MM.1S (cell line): Measurements from ENCODE around the gene SLC30A5.

Experiments used
- EZH2 ChIP-seq: fragments of 300-600 bp; sonication (generic); optimal IDR thresholded peaks from 2 replicates; pipeline ENCODE3; 2017; ENCODE audit warnings: low read depth, mild to moderate bottlenecking, antibody characterized with exemption, low read length, mixed read lengths
- EZH2phosphoT487 ChIP-seq: fragments of 300-600 bp; sonication (generic); IDR thresholded peaks from 2 replicates; pipeline ENCODE4 v1.6.1; 2018; ENCODE audit warnings: antibody characterized with exemption, low read length
- TF ChIP-seq, protein P1 (sequence below): fragments of 300-600 bp; sonication (generic); IDR thresholded peaks from 2 replicates; pipeline ENCODE4 v1.5.1; 2016; ENCODE audit warnings: antibody characterized with exemption, low read length, mixed read lengths

GRCh38 chr5:69138766-69139165 is 45.0 kb downstream of the SLC30A5 start:
- TF ChIP-seq, protein P1, sequence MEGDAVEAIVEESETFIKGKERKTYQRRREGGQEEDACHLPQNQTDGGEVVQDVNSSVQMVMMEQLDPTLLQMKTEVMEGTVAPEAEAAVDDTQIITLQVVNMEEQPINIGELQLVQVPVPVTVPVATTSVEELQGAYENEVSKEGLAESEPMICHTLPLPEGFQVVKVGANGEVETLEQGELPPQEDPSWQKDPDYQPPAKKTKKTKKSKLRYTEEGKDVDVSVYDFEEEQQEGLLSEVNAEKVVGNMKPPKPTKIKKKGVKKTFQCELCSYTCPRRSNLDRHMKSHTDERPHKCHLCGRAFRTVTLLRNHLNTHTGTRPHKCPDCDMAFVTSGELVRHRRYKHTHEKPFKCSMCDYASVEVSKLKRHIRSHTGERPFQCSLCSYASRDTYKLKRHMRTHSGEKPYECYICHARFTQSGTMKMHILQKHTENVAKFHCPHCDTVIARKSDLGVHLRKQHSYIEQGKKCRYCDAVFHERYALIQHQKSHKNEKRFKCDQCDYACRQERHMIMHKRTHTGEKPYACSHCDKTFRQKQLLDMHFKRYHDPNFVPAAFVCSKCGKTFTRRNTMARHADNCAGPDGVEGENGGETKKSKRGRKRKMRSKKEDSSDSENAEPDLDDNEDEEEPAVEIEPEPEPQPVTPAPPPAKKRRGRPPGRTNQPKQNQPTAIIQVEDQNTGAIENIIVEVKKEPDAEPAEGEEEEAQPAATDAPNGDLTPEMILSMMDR = no peak
- TF ChIP-seq EZH2 = no peak
- no peak for TF ChIP-seq EZH2phosphoT487
